Left hindlimb (tissue), 1 donor: ENCODE results near the gene COX17.
A peak's percentile ranks its signal among the peaks of the same experiment; 100 is the strongest.
"Not testable (repeated sequence)": the region's sequence is repeated elsewhere in the genome, so short reads cannot be mapped to it uniquely, and the experiment has no call there.

Experiments used
- DNase-seq: peaks from one replicate; pipeline ENCODE4 v3.0.0-alpha.2; 2018

The COX17 gene

GRCh38 chr3:119676771-119677640 lies at the start of gene COX17:
Gene COX17 (minus strand): TSS chr3:119677406. CDS start chr3:119677310, 96 bp downstream.
- peak; percentile 94 for DNase-seq

GRCh38 chr3:119726909-119727308 lies 49.7 kb upstream of the COX17 start:
- no peak for DNase-seq

- DNase-seq, result no peak
These were observed 45.8 kb upstream of the COX17 start for GRCh38 chr3:119723022-119723421.

GRCh38 chr3:119717520-119717919 lies 40.3 kb upstream of the COX17 start:
- DNase-seq, result no peak

GRCh38 chr3:119716998-119717397 lies 39.8 kb upstream of the COX17 start:
- DNase-seq, result no peak

- DNase-seq, result no peak
These were observed 37.9 kb upstream of the COX17 start for GRCh38 chr3:119715105-119715504.

- DNase-seq, result no peak
These were observed 26.8 kb upstream of the COX17 start for GRCh38 chr3:119703820-119704531.

GRCh38 chr3:119702530-119703527 lies 25.6 kb upstream of the COX17 start, which contains the start of gene CFAP91:
Gene CFAP91 (plus strand): TSS chr3:119703022. CDS start chr3:119703099, 77 bp downstream.
- peak; percentile 94 for DNase-seq

- no peak for DNase-seq
These were observed 23.9 kb upstream of the COX17 start for GRCh38 chr3:119700920-119701734.

GRCh38 chr3:119700269-119700919 lies 23.2 kb upstream of the COX17 start:
- no peak for DNase-seq

GRCh38 chr3:119697394-119697793 lies 20.2 kb upstream of the COX17 start:
- no peak for DNase-seq

GRCh38 chr3:119695480-119695879 lies 18.3 kb upstream of the COX17 start:
- no peak for DNase-seq

- no peak for DNase-seq
These were observed 12.9 kb upstream of the COX17 start for GRCh38 chr3:119690043-119690656.

- DNase-seq, result no peak
These were observed 6.2 kb upstream of the COX17 start for GRCh38 chr3:119683421-119683820.

- no peak for DNase-seq
These were observed 4.1 kb upstream of the COX17 start for GRCh38 chr3:119681279-119681678.

- no peak for DNase-seq
These were observed 2.7 kb upstream of the COX17 start for GRCh38 chr3:119679874-119680273.

- DNase-seq, result not testable (repeated sequence)
These were observed 1.0 kb upstream of the COX17 start for GRCh38 chr3:119678209-119678608.

GRCh38 chr3:119677641-119677934 lies 382 bp upstream of the COX17 start:
- DNase-seq, result no peak

- DNase-seq, result no peak
These were observed 1.2 kb downstream of the COX17 start for GRCh38 chr3:119676020-119676419.

- no peak for DNase-seq
These were observed 1.9 kb downstream of the COX17 start for GRCh38 chr3:119675188-119675874.
